ENCODE measurements around the gene DOK6.

DNA sequence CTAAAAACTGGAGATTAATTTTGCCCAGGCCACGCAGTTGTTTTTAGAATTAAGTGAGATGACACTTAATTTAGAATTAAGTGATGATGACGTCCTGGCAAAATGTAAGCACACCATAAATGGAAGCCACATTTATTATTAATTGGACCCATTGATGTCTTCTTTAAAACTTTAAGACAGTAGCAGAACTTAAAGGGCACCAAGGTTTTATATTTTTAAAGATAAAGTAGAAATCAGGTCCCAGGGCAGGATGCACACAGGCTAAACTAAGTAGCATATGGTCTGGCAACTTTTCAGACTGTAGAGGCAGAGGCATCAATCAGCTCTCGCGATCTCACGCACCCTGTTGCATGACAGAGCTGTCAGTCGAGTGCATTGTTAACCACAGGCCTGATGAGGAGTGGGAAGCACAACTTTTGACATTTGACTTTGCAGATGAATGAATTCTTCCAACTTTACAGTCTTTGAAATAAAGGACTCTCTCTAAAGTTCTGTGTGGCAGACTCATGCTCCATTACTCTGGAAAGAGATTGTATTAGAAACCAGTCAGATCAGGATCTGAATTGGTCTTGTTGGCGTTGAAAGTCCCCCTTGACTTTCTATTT lies 314.6 kb downstream of the DOK6 start:
- TF ChIP-seq, protein P1, sequence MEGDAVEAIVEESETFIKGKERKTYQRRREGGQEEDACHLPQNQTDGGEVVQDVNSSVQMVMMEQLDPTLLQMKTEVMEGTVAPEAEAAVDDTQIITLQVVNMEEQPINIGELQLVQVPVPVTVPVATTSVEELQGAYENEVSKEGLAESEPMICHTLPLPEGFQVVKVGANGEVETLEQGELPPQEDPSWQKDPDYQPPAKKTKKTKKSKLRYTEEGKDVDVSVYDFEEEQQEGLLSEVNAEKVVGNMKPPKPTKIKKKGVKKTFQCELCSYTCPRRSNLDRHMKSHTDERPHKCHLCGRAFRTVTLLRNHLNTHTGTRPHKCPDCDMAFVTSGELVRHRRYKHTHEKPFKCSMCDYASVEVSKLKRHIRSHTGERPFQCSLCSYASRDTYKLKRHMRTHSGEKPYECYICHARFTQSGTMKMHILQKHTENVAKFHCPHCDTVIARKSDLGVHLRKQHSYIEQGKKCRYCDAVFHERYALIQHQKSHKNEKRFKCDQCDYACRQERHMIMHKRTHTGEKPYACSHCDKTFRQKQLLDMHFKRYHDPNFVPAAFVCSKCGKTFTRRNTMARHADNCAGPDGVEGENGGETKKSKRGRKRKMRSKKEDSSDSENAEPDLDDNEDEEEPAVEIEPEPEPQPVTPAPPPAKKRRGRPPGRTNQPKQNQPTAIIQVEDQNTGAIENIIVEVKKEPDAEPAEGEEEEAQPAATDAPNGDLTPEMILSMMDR (conservative IDR thresholded peaks at IDR 0.05; ENCODE audit: low read depth, low read length): no peak
- TF ChIP-seq EZH2phosphoT487 (IDR thresholded peaks at IDR 0.05; ENCODE audit: borderline replicate concordance, low read length): no peak
